Sigmoid colon (tissue), 7 donors: ENCODE data around the gene COX4I1. TPM values are rescaled to one million over a fixed set of nuclear protein-coding genes. Genes with fewer than 3 reads are reported as not detected.

ENCODE experiments used
- DNase-seq: peaks from one replicate; pipeline ENCODE4 v3.0.0-alpha.2; 2019
- H3K27ac ChIP-seq, 4 donors: fragments of 200-600 bp; sonication (generic); one replicate each; pipeline ENCODE4 v1.5.1; 2016 to 2019; ENCODE audit warnings: mild to moderate bottlenecking in 1 of 4
- H3K27me3 ChIP-seq, 3 donors: fragments of 200-600 bp; sonication (generic); one replicate each; pipeline ENCODE4 v1.5.1; 2019; ENCODE audit warnings: mild to moderate bottlenecking in 1 of 3
- H3K36me3 ChIP-seq, 4 donors: fragments of 200-600 bp; sonication (generic); one replicate each; pipeline ENCODE4 v1.5.1; 2016 to 2019
- H3K4me1 ChIP-seq, 4 donors: fragments of 200-600 bp; sonication (generic); one replicate each; pipeline ENCODE4 v1.5.1; 2017 to 2019
- H3K4me3 ChIP-seq, 4 donors: fragments of 200-600 bp; sonication (generic); one replicate each; pipeline ENCODE4 v1.5.1; 2017 to 2019; ENCODE audit warnings: mild to moderate bottlenecking in 2 of 4, moderate library complexity in 1 of 4
- H3K9me3 ChIP-seq, 4 donors: fragments of 200-600 bp in 3 of 4; sonication (generic) in 3 of 4; one replicate each; pipeline versions ENCODE4 v1.5.1 to v1.6.1; 2013 to 2019
- EP300 ChIP-seq, 4 donors: sonication (generic); formaldehyde crosslinking; IDR thresholded peaks; one replicate each; pipeline ENCODE4 v1.6.1; 2017; ENCODE audit warnings: antibody characterized with exemption in 4 of 4
- POLR2A ChIP-seq, 2 donors: fragments of 450-650 bp; IDR thresholded peaks; one replicate each; pipeline ENCODE4 v1.6.1; 2016; ENCODE audit warnings: antibody characterized with exemption in 2 of 2, mild to moderate bottlenecking in 2 of 2, moderate library complexity in 2 of 2
- POLR2AphosphoS5 ChIP-seq, 4 donors: sonication (generic); formaldehyde crosslinking; IDR thresholded peaks; one replicate each; pipeline ENCODE4 v1.6.1; 2017; ENCODE audit warnings: antibody characterized with exemption in 4 of 4
- WGBS, 2 donors: extraction: QIAGEN DNeasy Blood & Tissue Kit; methylation state at CpG; one replicate each; pipeline ENCODE4 v1.1.7; 2013; 5-methylcytosine and 5-hydroxymethylcytosine counted together
- intact Hi-C: fragments of 100-400 bp; cut with DNase I; formaldehyde crosslinking; loops from one replicate; pipeline ENCODE4 v1.15.1; 2023
- polyA plus RNA-seq, 3 donors: library from polyadenylated mRNA; stranded (reverse); fragments of 200-250 nt; gene quantifications; one replicate each; pipeline ENCODE4 v1.2.3, GENCODE V29; 2013
- total RNA-seq, 4 donors: library from RNA; depleted of rRNA; stranded (reverse); fragments of >200 nt; gene quantifications; one replicate each; pipeline ENCODE4 v1.1.0, GENCODE V29; 2016
- TF ChIP-seq, protein P1 (sequence below), 4 experiments: fragments of 450-650 bp in 3 of 4; fragments of 200-600 bp in 1 of 4; IDR thresholded peaks; one replicate each; pipeline ENCODE4 v1.5.1; 2016 to 2019; ENCODE audit warnings: antibody characterized with exemption in 4 of 4, mild to moderate bottlenecking in 3 of 4, moderate library complexity in 2 of 4
- donor health status: healthy with polysubstance abuse.
- donor health status: Bipolar disorder and iron deficiency.
- donor health status: healthy.

COX4I1 gene
- total and polyA plus RNA-seq, 7 donors: 700 to 1,922 (median 868) TPM

DNA sequence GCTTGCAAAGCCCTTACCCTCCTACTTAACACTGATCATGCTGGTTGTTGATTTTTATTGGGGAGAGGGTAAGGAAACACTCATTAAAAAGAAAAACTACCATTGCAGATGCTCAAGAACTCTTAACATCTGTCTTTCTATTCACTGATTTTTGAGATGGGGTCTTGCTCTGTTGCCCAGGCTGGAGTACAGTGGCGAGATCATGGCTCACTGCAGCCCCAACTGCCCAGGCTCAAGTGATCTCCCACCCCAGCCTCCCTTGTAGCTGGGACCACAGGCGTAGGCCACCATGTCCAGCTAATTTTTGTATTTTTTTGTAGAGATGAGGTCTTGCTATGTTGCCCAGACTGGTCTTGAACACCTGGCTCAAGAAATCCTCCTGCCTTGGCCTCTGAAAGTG, 14.7 kb upstream of the COX4I1 start:
- H3K4me3 ChIP-seq: no peak overlapping the region
- H3K27me3 ChIP-seq: no peaks in the 10 kb centered on the region
- H3K27ac ChIP-seq: no peak overlapping the region
- H3K36me3 ChIP-seq: peaks cover 4 to 53% (median 36%) of the 10 kb centered on the region in 4 donors
- H3K9me3 ChIP-seq: no peaks in the 10 kb centered on the region
- 95 to 97% methylated on average over 2 of the region's 2 CpGs for WGBS, 2 donors
- no peak for DNase-seq
- peaks cover 0 to 19% (median 15%) of the 10 kb centered on the region in 4 donors for H3K4me1 ChIP-seq
- TF ChIP-seq, protein P1, sequence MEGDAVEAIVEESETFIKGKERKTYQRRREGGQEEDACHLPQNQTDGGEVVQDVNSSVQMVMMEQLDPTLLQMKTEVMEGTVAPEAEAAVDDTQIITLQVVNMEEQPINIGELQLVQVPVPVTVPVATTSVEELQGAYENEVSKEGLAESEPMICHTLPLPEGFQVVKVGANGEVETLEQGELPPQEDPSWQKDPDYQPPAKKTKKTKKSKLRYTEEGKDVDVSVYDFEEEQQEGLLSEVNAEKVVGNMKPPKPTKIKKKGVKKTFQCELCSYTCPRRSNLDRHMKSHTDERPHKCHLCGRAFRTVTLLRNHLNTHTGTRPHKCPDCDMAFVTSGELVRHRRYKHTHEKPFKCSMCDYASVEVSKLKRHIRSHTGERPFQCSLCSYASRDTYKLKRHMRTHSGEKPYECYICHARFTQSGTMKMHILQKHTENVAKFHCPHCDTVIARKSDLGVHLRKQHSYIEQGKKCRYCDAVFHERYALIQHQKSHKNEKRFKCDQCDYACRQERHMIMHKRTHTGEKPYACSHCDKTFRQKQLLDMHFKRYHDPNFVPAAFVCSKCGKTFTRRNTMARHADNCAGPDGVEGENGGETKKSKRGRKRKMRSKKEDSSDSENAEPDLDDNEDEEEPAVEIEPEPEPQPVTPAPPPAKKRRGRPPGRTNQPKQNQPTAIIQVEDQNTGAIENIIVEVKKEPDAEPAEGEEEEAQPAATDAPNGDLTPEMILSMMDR (IDR thresholded peaks at IDR 0.05): no peak
- TF ChIP-seq POLR2A (IDR thresholded peaks at IDR 0.05) (no peak), POLR2AphosphoS5 (IDR thresholded peaks at IDR 0.05) (no peak), EP300 (IDR thresholded peaks at IDR 0.05) (no peak)
- intact Hi-C loops: no loop called here

DNA sequence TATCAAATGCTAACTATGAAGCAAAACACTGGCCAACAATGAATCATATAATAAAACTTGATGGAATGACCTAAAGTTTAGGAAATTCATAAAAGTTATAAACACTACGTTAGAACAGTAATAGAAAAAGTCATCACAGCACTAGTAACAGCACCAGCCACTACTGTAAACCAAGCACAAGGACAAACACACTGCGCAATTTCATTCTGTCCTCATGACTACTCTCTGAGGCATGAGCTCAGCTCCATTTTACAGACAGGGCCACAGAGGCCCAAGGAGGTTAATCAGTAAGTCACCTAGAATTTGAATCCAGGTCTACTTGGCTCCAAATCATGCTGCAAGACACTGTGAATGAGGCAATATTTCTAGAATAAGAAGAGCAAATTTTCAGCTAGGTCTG, 13.6 kb upstream of the COX4I1 start:
- no peak overlapping the region for H3K4me3 ChIP-seq
- TF ChIP-seq, protein P1 (IDR thresholded peaks at IDR 0.05): no peak
- no peak for TF ChIP-seq POLR2AphosphoS5 (IDR thresholded peaks at IDR 0.05)
- no peak for TF ChIP-seq POLR2A (IDR thresholded peaks at IDR 0.05)
- no peak for TF ChIP-seq EP300 (IDR thresholded peaks at IDR 0.05)
- intact Hi-C loops: no loop called here
- H3K27me3 ChIP-seq: no peaks in the 10 kb centered on the region
- H3K27ac ChIP-seq: no peak overlapping the region
- WGBS, 2 donors: 88 to 94% methylated on average over 2 of the region's 2 CpGs
- no peak for DNase-seq
- H3K36me3 ChIP-seq: peaks cover 0 to 42% (median 24%) of the 10 kb centered on the region in 4 donors
- H3K4me1 ChIP-seq: peaks cover 0 to 19% (median 15%) of the 10 kb centered on the region in 4 donors
- H3K9me3 ChIP-seq: no peaks in the 10 kb centered on the region

DNA sequence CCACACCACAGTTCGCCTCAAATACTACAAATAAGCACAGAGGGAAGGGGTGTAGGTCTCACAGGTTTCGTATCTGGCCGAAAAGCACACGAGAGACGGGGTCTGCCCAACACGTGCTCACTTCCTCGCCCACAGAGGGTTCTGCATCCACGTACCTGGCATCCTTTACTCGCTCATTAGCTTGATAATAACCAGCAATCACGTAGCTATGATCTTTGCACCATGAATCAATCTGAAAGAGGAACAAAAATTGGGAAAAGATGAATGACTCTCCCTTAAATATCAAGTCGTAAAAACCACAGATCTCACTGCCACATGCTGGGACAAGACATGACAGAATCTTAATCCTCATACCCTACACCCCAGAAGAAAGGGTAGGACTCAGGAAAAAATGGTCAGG, 10.7 kb upstream of the COX4I1 start:
- TF ChIP-seq EP300 (IDR thresholded peaks at IDR 0.05) (no peak), POLR2AphosphoS5 (IDR thresholded peaks at IDR 0.05) (no peak), POLR2A (IDR thresholded peaks at IDR 0.05) (no peak)
- TF ChIP-seq, protein P1 (IDR thresholded peaks at IDR 0.05): no peak
- Histone ChIP-seq H3K4me3 (no peak overlapping the region), H3K36me3 (peaks cover 0 to 57% (median 25%) of the 10 kb centered on the region in 4 donors), H3K9me3 (no peaks in the 10 kb centered on the region), H3K27ac (no peak overlapping the region), H3K27me3 (no peaks in the 10 kb centered on the region), H3K4me1 (no peaks in the 10 kb centered on the region)
- intact Hi-C loops: no loop called here
- DNase-seq: no peak
- WGBS, 2 donors: 89 to 91% methylated on average over 11 of the region's 11 CpGs

DNA sequence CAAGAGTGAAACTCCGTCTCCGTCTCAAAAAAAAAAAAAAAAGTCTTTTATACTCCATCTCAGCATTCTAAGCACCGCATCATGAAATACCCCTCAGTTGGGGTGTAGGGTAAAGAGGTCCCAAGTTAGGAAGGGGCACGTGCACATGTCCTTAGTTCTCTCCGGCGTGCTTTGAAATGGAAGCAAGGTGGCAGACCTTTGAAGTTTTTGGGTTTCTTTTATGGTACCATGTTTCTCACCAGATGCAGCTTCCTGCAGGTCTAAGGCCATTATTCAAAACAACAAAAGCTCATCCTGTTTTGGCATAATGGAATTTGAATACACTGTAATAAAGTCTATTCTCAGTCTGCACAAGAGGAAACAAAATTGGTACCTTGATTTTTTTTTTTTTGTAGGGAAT, 9.7 kb upstream of the COX4I1 start:
- no peak overlapping the region for H3K27ac ChIP-seq
- no peaks in the 10 kb centered on the region for H3K4me1 ChIP-seq
- DNase-seq: no peak
- H3K36me3 ChIP-seq: peaks cover 0 to 65% (median 26%) of the 10 kb centered on the region in 4 donors
- no peaks in the 10 kb centered on the region for H3K27me3 ChIP-seq
- no peak overlapping the region for H3K4me3 ChIP-seq
- TF ChIP-seq POLR2A (IDR thresholded peaks at IDR 0.05) (no peak), EP300 (IDR thresholded peaks at IDR 0.05) (no peak), POLR2AphosphoS5 (IDR thresholded peaks at IDR 0.05) (no peak)
- TF ChIP-seq, protein P1 (IDR thresholded peaks at IDR 0.05): no peak
- intact Hi-C loops: no loop called here
- H3K9me3 ChIP-seq: no peaks in the 10 kb centered on the region
- WGBS, 2 donors: 90 to 96% methylated on average over 6 of the region's 6 CpGs

DNA sequence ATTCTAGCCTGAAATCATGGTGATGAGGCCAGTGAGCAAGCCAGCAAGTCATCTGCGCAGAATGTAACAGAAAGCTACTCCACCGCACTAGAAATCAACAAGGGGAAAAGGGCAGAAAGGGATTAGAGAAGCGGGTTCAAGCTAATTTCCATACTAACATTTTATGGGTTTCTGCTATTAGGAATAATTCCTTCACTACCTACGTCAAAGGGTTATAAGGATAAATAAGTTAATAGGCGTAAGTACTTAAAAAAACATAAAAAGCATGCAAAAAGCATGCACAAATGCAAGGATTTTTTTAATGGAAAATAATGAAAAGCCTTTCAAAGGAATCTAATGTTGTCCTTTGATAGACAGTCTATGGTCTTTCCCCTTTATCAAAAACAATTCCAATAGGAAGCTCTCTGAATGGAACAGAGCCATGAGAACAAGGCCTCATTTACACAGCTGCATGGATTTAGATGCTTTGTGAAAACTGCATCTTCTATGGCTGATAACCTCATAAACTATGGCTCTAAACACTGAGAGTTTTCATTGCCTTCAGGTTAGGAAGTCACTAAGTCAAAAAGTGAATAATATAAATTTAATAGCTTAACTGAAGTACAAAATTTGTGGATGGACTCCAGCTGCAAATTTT, 5.7 kb upstream of the COX4I1 start:
- Histone ChIP-seq H3K4me3 (no peak overlapping the region), H3K36me3 (peaks cover 0 to 55% (median 10%) of the 10 kb centered on the region in 4 donors), H3K27me3 (no peaks in the 10 kb centered on the region), H3K4me1 (peaks cover 0 to 19% (median 13%) of the 10 kb centered on the region in 4 donors), H3K9me3 (no peaks in the 10 kb centered on the region), H3K27ac (no peak overlapping the region)
- no peak for TF ChIP-seq EP300 (IDR thresholded peaks at IDR 0.05)
- TF ChIP-seq, protein P1 (IDR thresholded peaks at IDR 0.05): no peak
- no peak for TF ChIP-seq POLR2AphosphoS5 (IDR thresholded peaks at IDR 0.05)
- intact Hi-C loops: no loop called here
- no peak for DNase-seq
- 96% methylated on average over 5 of the region's 5 CpGs for WGBS, 2 donors
